Activated T-helper 1 cell treated with anti-CD3 and anti-CD28 coated beads, Interleukin-12 subunit alpha, Interleukin-12 subunit beta, Interleukin-2, Interleukin-4 antibody, amounts not matched to agents 30 ng/mL and 10 ng/mL and 1 ng/mL, durations not matched to agents 14 hours and 24 hours and 36 hours (primary cell): ENCODE measurements around the gene ELL3. TPM values are rescaled to one million over a fixed set of nuclear protein-coding genes. Genes with fewer than 3 reads are reported as not detected.
"Not testable (repeated sequence)": the region's sequence is repeated elsewhere in the genome, so short reads cannot be mapped to it uniquely, and the experiment has no call there.

Experiments
- DNase-seq: peaks from one replicate; pipeline ENCODE4 v3.0.0; 2021; ENCODE audit warnings: low spot score
- H3K27ac Mint-ChIP-seq: one replicate; pipeline ENCODE4 v1.8.0; 2021; ENCODE audit warnings: mild to moderate bottlenecking, mixed read lengths
- H3K27me3 Mint-ChIP-seq: one replicate; pipeline ENCODE4 v1.8.0; 2022; ENCODE audit warnings: mild to moderate bottlenecking, moderate library complexity, mixed read lengths; ENCODE audit not compliant: insufficient read depth
- H3K36me3 Mint-ChIP-seq: one replicate; pipeline ENCODE4 v1.8.0; 2021; ENCODE audit warnings: low read depth, mixed read lengths
- H3K4me1 Mint-ChIP-seq: one replicate; pipeline ENCODE4 v1.8.0; 2021; ENCODE audit warnings: low read depth, mixed read lengths
- H3K4me3 Mint-ChIP-seq: one replicate; pipeline ENCODE4 v1.8.0; 2021; ENCODE audit warnings: mild to moderate bottlenecking, moderate library complexity, mixed read lengths
- H3K9me3 Mint-ChIP-seq: one replicate; pipeline ENCODE4 v1.8.0; 2021; ENCODE audit warnings: mixed read lengths
- intact Hi-C: fragments of 100-400 bp; cut with micrococcal nuclease; formaldehyde crosslinking; loops from one replicate; pipeline ENCODE4 v1.15.1; 2024
- total RNA-seq: library from RNA; stranded (reverse); gene quantifications from 2 replicates; pipeline ENCODE4 v1.2.3, GENCODE V29; 2022

The ELL3 gene
- total RNA-seq, 1 donor from 2014 or later, result 0.41 TPM

DNA sequence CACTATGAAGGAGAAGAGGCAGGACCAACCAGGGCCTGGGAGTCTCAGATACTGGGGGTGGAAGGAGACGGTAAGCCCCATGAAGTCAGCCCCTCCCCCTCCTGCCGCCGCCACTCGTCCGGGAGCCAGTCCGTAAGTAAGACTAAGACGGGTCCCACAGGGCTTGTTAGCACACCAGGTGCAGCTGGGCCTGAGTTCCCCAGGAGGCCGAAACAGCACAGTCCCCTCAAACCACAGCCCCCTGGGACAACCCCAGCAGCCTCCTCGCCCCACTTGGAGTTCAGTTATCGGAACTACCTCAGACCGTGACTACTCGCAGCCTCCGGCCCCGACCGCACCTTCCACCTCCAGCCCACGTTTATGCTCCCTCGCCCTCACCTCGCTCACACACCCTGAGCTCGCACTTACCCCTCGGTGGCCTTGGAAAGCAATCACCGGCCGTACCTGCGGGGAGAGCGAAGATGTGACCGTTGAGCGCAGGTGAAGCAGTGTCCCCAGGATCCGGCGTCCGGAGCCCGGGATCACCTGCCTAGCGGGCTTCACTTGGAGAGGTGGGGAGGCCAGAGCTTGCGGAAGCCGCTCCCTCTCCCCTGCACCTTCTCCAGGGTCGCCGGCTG lies 557 bp downstream of the ELL3 start:
- peaks cover 15% of the 10 kb centered on the region for H3K4me1 Mint-ChIP-seq
- H3K9me3 Mint-ChIP-seq, result no peaks in the 10 kb centered on the region
- H3K36me3 Mint-ChIP-seq, result peaks cover 23% of the 10 kb centered on the region
- H3K4me3 Mint-ChIP-seq, result peak overlapping the region; percentile 37
- DNase-seq, result no peak
- intact Hi-C loops, result loop anchor here (1.0 to 2.0 kb wide), 2 partner anchors 16 to 27 kb away; partner anchors contain the start of gene SERF2
- H3K27me3 Mint-ChIP-seq, result peaks cover 3% of the 10 kb centered on the region
- H3K27ac Mint-ChIP-seq, result no peak overlapping the region

DNA sequence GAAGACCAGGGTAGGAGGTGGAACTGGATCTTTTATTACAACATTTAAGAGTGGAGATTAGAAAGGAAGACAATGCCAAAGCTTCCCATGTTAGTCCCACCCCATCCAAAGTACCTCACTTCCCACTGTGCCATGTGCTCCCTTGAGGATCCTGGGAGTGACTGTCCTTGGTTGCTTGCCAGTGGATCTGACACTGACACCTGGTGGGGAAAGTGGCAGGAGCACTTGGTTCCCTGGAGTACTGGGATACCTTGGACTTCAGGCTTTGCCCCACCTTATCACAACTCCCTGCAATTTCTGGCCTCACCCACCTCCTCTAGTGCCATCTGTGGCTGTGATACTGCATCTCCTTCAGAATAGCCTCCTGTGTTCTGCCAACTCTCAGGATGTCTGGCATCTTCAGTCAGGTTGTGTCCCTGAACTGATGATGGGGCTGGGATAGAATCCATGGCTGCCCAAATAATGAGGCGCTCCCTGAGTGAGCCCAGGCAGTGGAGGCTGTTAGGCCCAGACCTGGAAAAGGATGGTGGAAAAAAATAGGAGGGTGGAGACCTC lies 1.3 kb downstream of the ELL3 start:
- Mint-ChIP-seq H3K4me1 (peaks cover 15% of the 10 kb centered on the region), H3K27ac (no peak overlapping the region), H3K36me3 (peaks cover 29% of the 10 kb centered on the region), H3K27me3 (peaks cover 2% of the 10 kb centered on the region), H3K9me3 (no peaks in the 10 kb centered on the region), H3K4me3 (peak overlapping the region; percentile 37)
- intact Hi-C loops, result no loop called here
- no peak for DNase-seq

DNA sequence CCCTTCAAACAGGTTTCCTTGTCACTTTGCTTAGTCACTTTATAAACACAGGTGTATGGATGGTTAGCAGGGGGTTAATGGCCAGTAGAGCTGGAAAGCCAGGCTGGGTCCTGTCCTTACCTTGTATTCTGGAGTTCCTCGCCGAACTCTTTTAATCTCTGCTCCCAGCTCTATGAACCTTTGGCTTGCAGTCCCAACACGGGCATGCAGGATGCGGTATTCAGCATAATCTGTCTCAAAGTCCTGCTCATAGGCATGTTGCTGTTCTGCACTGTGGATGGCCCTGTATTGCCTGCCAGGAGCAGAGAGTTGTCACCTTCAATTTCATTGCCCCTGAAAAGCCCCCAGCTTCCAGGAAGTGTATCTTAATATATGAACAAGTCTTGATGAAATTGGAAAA lies 2.7 kb downstream of the ELL3 start:
- peaks cover 20% of the 10 kb centered on the region for H3K4me1 Mint-ChIP-seq
- no peak overlapping the region for H3K27ac Mint-ChIP-seq
- H3K27me3 Mint-ChIP-seq, result no peaks in the 10 kb centered on the region
- no peak for DNase-seq
- H3K4me3 Mint-ChIP-seq, result no peak overlapping the region
- intact Hi-C loops, result no loop called here
- H3K9me3 Mint-ChIP-seq, result no peaks in the 10 kb centered on the region
- H3K36me3 Mint-ChIP-seq, result peaks cover 42% of the 10 kb centered on the region

DNA sequence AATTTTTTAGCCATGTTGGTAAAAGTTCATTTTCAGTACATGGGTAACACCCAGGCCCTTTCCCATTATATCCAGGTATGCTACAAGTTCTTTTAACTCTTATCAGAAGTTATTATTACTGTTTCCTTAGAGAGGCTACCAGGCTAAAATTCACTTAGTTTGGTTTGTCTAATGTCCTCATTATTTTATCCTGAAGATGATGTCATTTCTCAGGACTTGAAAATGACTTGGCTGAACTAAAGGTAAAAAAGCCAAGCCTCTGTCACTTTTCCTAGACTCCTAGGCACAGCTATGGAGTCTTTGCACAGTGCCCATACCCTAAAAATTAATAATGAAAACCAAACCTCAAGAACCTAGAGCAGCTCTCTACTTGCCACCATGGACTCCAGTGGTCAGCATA lies 4.1 kb downstream of the ELL3 start:
- no peaks in the 10 kb centered on the region for H3K9me3 Mint-ChIP-seq
- intact Hi-C loops, result no loop called here
- peaks cover 53% of the 10 kb centered on the region for H3K36me3 Mint-ChIP-seq
- no peak overlapping the region for H3K4me3 Mint-ChIP-seq
- no peaks in the 10 kb centered on the region for H3K27me3 Mint-ChIP-seq
- no peak for DNase-seq
- H3K27ac Mint-ChIP-seq, result no peak overlapping the region
- H3K4me1 Mint-ChIP-seq, result peaks cover 16% of the 10 kb centered on the region

DNA sequence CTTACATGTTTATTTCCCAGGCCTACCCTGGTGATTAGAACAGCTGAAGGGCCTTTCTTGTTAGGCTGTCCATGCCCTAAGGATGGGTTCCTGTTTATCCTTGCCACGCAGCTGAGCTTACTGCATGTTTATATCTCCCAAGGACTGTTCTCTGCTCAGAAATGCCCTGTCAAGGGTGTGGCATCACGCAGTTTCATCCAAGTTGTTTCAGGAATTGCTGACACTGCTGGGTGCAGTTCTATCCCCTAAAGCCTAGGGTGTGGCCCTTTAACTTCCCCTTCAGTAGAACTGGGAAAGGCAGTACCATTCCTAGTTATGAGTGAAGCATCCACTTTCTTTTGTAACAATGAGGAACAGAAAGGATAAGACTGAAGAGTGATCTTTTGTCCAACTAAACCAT lies 5.0 kb downstream of the ELL3 start:
- H3K36me3 Mint-ChIP-seq, result peaks cover 55% of the 10 kb centered on the region

DNA sequence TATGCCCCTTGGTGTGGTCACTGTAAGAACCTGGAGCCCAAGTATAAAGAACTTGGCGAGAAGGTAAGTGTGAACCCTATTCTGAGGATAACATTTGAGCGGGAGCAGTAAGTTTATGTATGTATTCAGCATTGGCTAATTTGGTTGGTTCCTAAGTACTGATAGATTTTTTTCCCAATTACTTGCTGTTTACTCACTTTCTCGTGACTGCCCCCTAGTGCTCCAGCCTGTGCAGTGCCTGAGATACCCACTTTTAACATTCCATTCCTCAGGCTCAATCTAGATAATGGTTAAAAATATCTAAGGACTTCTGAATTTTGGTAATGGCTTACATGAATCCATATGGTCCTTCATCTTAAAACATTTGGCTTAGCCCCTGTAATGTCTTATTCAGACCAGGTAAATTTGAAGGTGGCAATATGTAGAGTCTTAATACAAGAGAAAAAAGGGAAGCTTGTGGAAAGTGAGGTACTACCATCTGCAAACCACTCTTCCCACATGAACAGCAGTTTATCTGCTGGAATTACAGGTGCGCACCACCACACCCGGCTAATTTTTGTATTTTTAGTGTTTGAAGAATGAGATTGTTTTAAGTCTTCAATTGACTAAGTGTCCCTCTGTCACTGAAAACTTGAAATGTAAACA lies 7.1 kb downstream of the ELL3 start:
- intact Hi-C loops, result loop anchor here (2.0 kb wide), 1 partner anchor 19 kb away; no protein-coding TSS in a partner anchor
- H3K27ac Mint-ChIP-seq, result no peak overlapping the region
- peak; percentile 36 for DNase-seq
- peaks cover 64% of the 10 kb centered on the region for H3K36me3 Mint-ChIP-seq
- H3K4me1 Mint-ChIP-seq, result peaks cover 8% of the 10 kb centered on the region
- no peak overlapping the region for H3K4me3 Mint-ChIP-seq
- H3K27me3 Mint-ChIP-seq, result no peaks in the 10 kb centered on the region
- no peaks in the 10 kb centered on the region for H3K9me3 Mint-ChIP-seq

More for the DNA sequence above, 5.0 kb downstream of the ELL3 start:
- DNase-seq, result no peak
- H3K9me3 Mint-ChIP-seq, result no peaks in the 10 kb centered on the region
- H3K27ac Mint-ChIP-seq, result no peak overlapping the region
- intact Hi-C loops, result no loop called here
- H3K27me3 Mint-ChIP-seq, result no peaks in the 10 kb centered on the region
- peaks cover 8% of the 10 kb centered on the region for H3K4me1 Mint-ChIP-seq
- no peak overlapping the region for H3K4me3 Mint-ChIP-seq

DNA sequence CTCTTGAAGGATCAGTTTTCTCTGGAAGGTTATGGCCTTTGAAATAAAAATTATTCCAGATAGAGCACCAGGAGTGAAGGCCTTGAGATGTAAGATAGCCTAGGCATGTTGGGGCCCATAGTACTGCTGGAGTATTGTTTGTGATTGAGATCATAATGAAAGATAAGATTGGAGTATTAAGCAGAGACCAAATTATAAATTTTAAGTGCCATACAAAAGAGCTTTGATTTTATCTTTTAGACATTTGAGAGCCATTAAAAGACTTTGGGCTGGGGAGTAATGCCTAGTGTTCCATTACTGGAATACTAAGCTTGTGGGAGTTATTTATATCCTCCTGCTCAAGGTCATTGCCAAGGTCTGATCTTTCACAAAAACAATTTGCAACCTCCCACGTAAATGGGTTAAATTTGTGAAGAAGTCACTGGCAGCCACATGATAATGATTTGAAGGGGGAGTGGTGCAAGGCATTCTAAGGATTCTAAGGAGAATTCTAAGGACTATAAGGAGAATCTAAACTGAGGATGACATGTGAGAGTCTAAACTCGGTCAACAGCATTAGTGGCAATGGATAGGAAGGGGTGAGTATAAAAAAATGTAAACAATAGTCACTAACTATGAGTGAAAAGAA lies 12.8 kb downstream of the ELL3 start:
- DNase-seq, result no peak
- Mint-ChIP-seq H3K9me3 (no peaks in the 10 kb centered on the region), H3K36me3 (peaks cover 54% of the 10 kb centered on the region), H3K27me3 (no peaks in the 10 kb centered on the region), H3K27ac (no peak overlapping the region), H3K4me3 (no peak overlapping the region), H3K4me1 (peaks cover 10% of the 10 kb centered on the region)
- intact Hi-C loops, result no loop called here

DNA sequence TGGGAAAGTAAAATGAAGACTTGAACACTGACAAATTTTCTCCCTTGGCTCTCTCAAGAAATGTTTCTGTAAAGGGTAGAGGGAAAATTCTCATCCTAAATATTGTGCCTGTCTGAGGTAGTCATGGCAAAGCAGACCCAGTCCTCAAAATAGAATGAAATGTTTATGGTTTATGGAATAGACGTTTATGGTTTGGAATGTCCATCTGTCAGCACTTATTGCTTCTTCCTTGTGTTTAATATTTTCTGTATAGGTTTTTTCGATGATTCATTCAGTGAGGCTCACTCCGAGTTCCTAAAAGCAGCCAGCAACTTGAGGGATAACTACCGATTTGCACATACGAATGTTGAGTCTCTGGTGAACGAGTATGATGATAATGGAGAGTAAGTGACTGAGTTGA lies 13.9 kb downstream of the ELL3 start:
- peaks cover 10% of the 10 kb centered on the region for H3K4me1 Mint-ChIP-seq
- no peaks in the 10 kb centered on the region for H3K9me3 Mint-ChIP-seq
- H3K27me3 Mint-ChIP-seq, result no peaks in the 10 kb centered on the region
- peaks cover 47% of the 10 kb centered on the region for H3K36me3 Mint-ChIP-seq
- H3K27ac Mint-ChIP-seq, result no peak overlapping the region
- no peak overlapping the region for H3K4me3 Mint-ChIP-seq
- intact Hi-C loops, result no loop called here
- no peak for DNase-seq

DNA sequence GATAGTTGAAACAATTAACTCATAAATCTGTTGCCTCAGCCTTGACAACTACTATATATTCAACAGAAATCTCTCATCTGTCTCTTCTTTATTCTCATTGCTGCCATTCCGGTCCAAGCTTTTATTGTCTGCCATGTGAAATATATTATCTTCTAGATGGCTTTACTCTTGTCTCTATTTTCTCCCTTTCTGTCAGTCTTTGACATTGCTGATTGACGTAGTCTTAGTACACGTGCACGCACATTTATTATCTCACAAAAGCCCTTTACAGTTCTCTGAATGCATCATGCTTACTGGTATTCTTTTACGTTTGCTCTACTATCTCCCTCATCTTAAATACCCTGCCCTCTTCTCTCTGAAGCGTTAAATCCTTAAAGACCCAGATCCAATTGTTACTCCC lies 24.9 kb downstream of the ELL3 start:
- Mint-ChIP-seq H3K36me3 (peaks cover 28% of the 10 kb centered on the region), H3K4me1 (peaks cover 42% of the 10 kb centered on the region), H3K9me3 (no peaks in the 10 kb centered on the region), H3K27ac (no peak overlapping the region), H3K4me3 (peak overlapping the region; percentile 3), H3K27me3 (no peaks in the 10 kb centered on the region)
- intact Hi-C loops, result loop anchor here (2.0 kb wide), 2 partner anchors 17 to 49 kb away; partner anchors contain the start of genes HYPK and SERINC4
- DNase-seq, result no peak

DNA sequence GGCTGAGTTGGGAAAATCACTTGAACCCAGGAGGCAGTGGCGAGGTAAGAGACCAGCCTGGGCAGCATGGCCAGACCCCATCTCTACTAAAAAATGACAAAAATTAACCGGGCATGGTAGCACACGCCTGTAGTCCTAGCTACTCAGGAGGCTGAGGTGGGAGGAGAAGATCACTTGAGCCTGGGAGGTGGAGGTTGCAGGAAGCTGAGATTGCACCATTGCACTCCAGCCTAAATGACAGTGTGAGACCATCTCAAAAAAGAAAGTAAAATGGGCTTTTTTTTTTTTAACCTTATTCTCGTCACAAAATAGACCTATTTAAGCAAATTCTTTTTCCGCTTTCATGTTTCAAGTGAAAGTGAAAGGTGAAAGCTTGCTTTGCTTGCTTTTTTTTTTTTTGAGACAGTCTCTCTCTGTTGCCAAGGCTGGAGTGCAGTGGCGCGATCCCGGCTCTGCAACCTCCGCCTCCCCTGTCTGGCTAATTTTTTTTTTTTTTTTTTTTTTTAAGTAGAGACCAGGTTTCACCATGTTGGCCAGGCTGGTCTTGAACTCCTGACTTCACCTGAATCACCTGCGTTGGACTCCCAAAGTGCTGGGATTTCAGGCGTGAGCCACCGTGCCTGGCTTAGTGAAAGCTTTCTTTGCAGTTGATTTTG lies 26.9 kb downstream of the ELL3 start:
- peaks cover 39% of the 10 kb centered on the region for H3K4me1 Mint-ChIP-seq
- peak; percentile 49 for DNase-seq
- peaks cover 20% of the 10 kb centered on the region for H3K36me3 Mint-ChIP-seq
- intact Hi-C loops, result loop anchor here (1.0 to 5.0 kb wide), 7 partner anchors 19 to 677 kb away; partner anchors contain the start of genes CTDSPL2, ELL3, HYPK and SERF2
- H3K27ac Mint-ChIP-seq, result peak overlapping the region; percentile 78
- H3K27me3 Mint-ChIP-seq, result no peaks in the 10 kb centered on the region
- peak overlapping the region; percentile 66 for H3K4me3 Mint-ChIP-seq
- H3K9me3 Mint-ChIP-seq, result no peaks in the 10 kb centered on the region

DNA sequence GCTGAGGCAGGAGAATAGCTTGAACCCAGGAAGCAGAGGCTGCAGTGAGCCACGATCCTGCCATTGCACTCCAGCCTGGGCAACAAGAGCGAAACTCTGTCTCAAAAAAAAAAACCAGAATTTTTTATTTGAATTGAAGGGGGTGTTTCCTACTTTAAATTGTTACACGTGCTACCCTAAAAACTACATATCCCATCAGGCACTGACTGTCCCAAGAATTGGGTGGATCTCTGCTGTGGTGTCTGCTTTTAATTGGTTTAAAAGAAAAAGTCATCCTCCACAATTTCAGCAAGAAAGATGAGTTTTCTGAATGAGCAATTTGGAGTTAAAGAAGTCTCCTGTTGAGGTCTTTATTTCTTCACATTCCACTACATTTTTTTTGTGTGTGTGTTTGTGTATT lies 28.4 kb downstream of the ELL3 start:
- Mint-ChIP-seq H3K4me3 (peak overlapping the region; percentile 97), H3K4me1 (peaks cover 42% of the 10 kb centered on the region), H3K9me3 (no peaks in the 10 kb centered on the region), H3K27ac (no peak overlapping the region), H3K36me3 (peaks cover 20% of the 10 kb centered on the region), H3K27me3 (no peaks in the 10 kb centered on the region)
- intact Hi-C loops, result loop anchor here (2.0 to 5.0 kb wide), 3 partner anchors 28 to 679 kb away; partner anchors contain the start of genes CTDSPL2, ELL3 and TP53BP1
- DNase-seq, result no peak

DNA sequence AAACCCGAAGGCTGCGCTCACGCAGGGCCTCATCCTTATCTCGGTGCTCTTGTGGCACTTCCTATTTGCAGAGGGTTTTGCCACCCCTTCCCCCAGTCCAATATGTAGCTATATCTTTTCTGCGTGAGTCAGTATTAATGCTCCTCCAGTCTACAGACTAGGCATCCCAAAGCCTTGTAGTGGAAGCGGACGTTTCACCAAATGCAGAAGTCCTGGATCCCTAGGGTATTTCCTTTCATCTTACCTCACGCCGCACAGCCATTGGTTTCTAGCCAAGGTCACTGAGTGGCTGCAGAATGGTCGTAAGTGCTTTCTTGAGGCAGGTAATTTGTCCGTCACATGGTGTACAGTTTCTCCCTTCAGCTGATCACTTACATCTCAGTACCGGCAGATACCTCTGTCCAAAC lies 29.9 kb downstream of the ELL3 start:
- not testable (repeated sequence) for H3K27me3 Mint-ChIP-seq, H3K9me3 Mint-ChIP-seq, DNase-seq
- Mint-ChIP-seq H3K36me3 (peaks cover 16% of the 10 kb centered on the region), H3K4me3 (peak overlapping the region; percentile 97), H3K4me1 (peaks cover 32% of the 10 kb centered on the region), H3K27ac (peak overlapping the region; percentile 98)
- intact Hi-C loops, result loop anchor here (1.0 to 5.0 kb wide), 4 partner anchors 77 to 680 kb away; partner anchors contain the start of genes CTDSPL2, LCMT2 and MFAP1
